ENCODE results near the gene AUTS2.

- TF ChIP-seq ASH2L (IDR thresholded peaks at IDR 0.05; ENCODE audit: low read length) (no peak), TAF1 (IDR thresholded peaks at IDR 0.05; ENCODE audit: low read depth, low read length) (no peak), CBX8 (IDR thresholded peaks at IDR 0.05; ENCODE audit: borderline replicate concordance, low read depth, low read length) (no peak), EGR1 (IDR thresholded peaks at IDR 0.05; ENCODE audit: borderline replicate concordance, low read depth, low read length) (no peak), EZH2 (IDR thresholded peaks at IDR 0.05; ENCODE audit: low read depth, low read length, severe bottlenecking) (no peak), JUND (IDR thresholded peaks at IDR 0.05; ENCODE audit: low read length) (no peak), NRF1 (IDR thresholded peaks at IDR 0.05; ENCODE audit: low read depth, low read length) (no peak), YY1 (IDR thresholded peaks at IDR 0.05; ENCODE audit: low read depth, low read length) (no peak), POLR2AphosphoS5 (IDR thresholded peaks at IDR 0.05; ENCODE audit: low read depth, low read length) (no peak), EP300 (IDR thresholded peaks at IDR 0.05; ENCODE audit: borderline replicate concordance in 1 of 2, low read depth in 2 of 2, low read length in 2 of 2) (no peak), POLR2A (IDR thresholded peaks at IDR 0.05; ENCODE audit: control extremely low read depth in 1 of 2, low read depth in 2 of 2, low read length in 2 of 2) (no peak)
These were observed 407.6 kb downstream of the AUTS2 start for GRCh38 chr7:70005891-70006260.
